CD14-positive monocyte (primary cell): ENCODE measurements around the gene AFDN. TPM values are rescaled to one million over a fixed set of nuclear protein-coding genes. Genes with fewer than 3 reads are reported as not detected.

ENCODE experiments used
- DNase-seq, 3 donors: peaks; one replicate each; pipeline ENCODE4 v3.0.0-alpha.2; 2011 to 2022
- H2AFZ ChIP-seq: 2 replicates; pipeline ENCODE4 v1.6.0; 2012; ENCODE audit warnings: mild to moderate bottlenecking, low read depth, low read length, inconsistent platforms; ENCODE audit not compliant: insufficient read depth, poor library complexity, severe bottlenecking
- H3K27ac ChIP-seq, 2 donors: 1 replicate in 1 of 2; 2 replicates in 1 of 2; pipeline ENCODE4 v1.5.1; 2012 to 2013; ENCODE audit warnings: low read length in 2 of 2, control low read depth in 1 of 2, inconsistent platforms in 1 of 2, low read depth in 1 of 2, mild to moderate bottlenecking in 1 of 2
- H3K27me3 ChIP-seq, 2 donors: one replicate each; pipeline versions ENCODE4 v1.6.0 to v1.6.1; 2011 to 2013; ENCODE audit warnings: low read length in 2 of 2; ENCODE audit not compliant: control insufficient read depth in 2 of 2, insufficient read depth in 2 of 2
- H3K36me3 ChIP-seq, 2 donors: replicated peaks in 1 of 2; 1 replicate in 1 of 2; 2 replicates in 1 of 2; pipeline versions ENCODE4 v1.5.1 to v1.6.1; 2012 to 2013; ENCODE audit warnings: low read length in 2 of 2, control low read depth in 1 of 2, inconsistent platforms in 1 of 2, mild to moderate bottlenecking in 1 of 2; ENCODE audit not compliant: insufficient read depth in 2 of 2, control insufficient read depth in 1 of 2
- H3K4me1 ChIP-seq, 2 donors: 1 replicate in 1 of 2; 2 replicates in 1 of 2; pipeline versions ENCODE4 v1.5.1 to v1.6.1; 2012 to 2013; ENCODE audit warnings: low read length in 2 of 2, control low read depth in 1 of 2, inconsistent platforms in 1 of 2, mild to moderate bottlenecking in 1 of 2, moderate library complexity in 1 of 2; ENCODE audit not compliant: insufficient read depth in 2 of 2, control insufficient read depth in 1 of 2
- H3K4me2 ChIP-seq: replicated peaks from 2 replicates; pipeline ENCODE3; 2012; ENCODE audit warnings: low read length, moderate library complexity, mild to moderate bottlenecking; ENCODE audit not compliant: poor library complexity, severe bottlenecking; ENCODE audit errors: extremely low read depth
- H3K4me3 ChIP-seq, 3 experiments: fragments of 200-600 bp in 1 of 3; sonication (generic) in 1 of 3; replicated peaks in 1 of 3; 1 replicate in 2 of 3; 2 replicates in 1 of 3; pipeline ENCODE4 v1.5.1; 2011 to 2013; ENCODE audit warnings: low read length in 3 of 3, mild to moderate bottlenecking in 3 of 3, control low read depth in 2 of 3, low read depth in 2 of 3, inconsistent platforms in 1 of 3, moderate library complexity in 1 of 3
- H3K79me2 ChIP-seq: 2 replicates; pipeline ENCODE4 v1.6.0; 2012; ENCODE audit warnings: mild to moderate bottlenecking, control low read depth, inconsistent platforms, low read length, moderate library complexity; ENCODE audit not compliant: insufficient read depth
- H3K9ac ChIP-seq: 2 replicates; pipeline ENCODE4 v1.6.0; 2017; ENCODE audit warnings: low read length, mild to moderate bottlenecking; ENCODE audit not compliant: insufficient read depth, poor library complexity, severe bottlenecking
- H3K9me3 ChIP-seq, 2 donors: replicated peaks in 1 of 2; 1 replicate in 1 of 2; 2 replicates in 1 of 2; pipeline versions ENCODE4 v1.5.1 to v1.6.1; 2012 to 2013; ENCODE audit warnings: low read length in 2 of 2, control low read depth in 1 of 2; ENCODE audit not compliant: control insufficient read depth in 1 of 2, insufficient read depth in 1 of 2
- H4K20me1 ChIP-seq: 2 replicates; pipeline ENCODE4 v1.6.0; 2012; ENCODE audit warnings: mild to moderate bottlenecking, low read length, control low read depth, moderate library complexity; ENCODE audit not compliant: insufficient read depth
- H3K27ac Mint-ChIP-seq, 7 donors: one replicate each; pipeline ENCODE4 v1.8.0; 2020; ENCODE audit warnings: mild to moderate bottlenecking in 7 of 7, mixed read lengths in 7 of 7, moderate library complexity in 6 of 7, inconsistent platforms in 2 of 7
- H3K27me3 Mint-ChIP-seq, 3 donors: one replicate each; pipeline ENCODE4 v1.8.0; 2021 to 2022; ENCODE audit warnings: low read depth in 3 of 3, mild to moderate bottlenecking in 3 of 3, mixed read lengths in 3 of 3, moderate library complexity in 3 of 3, inconsistent platforms in 1 of 3
- H3K36me3 Mint-ChIP-seq, 2 donors: one replicate each; pipeline ENCODE4 v1.8.0; 2020; ENCODE audit warnings: mixed read lengths in 2 of 2, inconsistent platforms in 1 of 2, mild to moderate bottlenecking in 1 of 2
- H3K4me1 Mint-ChIP-seq: one replicate; pipeline ENCODE4 v1.8.0; 2020; ENCODE audit warnings: mild to moderate bottlenecking, mixed read lengths
- H3K4me3 Mint-ChIP-seq, 2 donors: one replicate each; pipeline ENCODE4 v1.8.0; 2020; ENCODE audit warnings: mild to moderate bottlenecking in 2 of 2, mixed read lengths in 2 of 2, moderate library complexity in 1 of 2
- H3K9me3 Mint-ChIP-seq, 7 donors: one replicate each; pipeline ENCODE4 v1.8.0; 2020 to 2022; ENCODE audit warnings: mixed read lengths in 7 of 7, mild to moderate bottlenecking in 6 of 7, moderate library complexity in 6 of 7, inconsistent platforms in 2 of 7
- CTCF ChIP-seq: fragments of 200-600 bp; IDR thresholded peaks from one replicate; pipeline ENCODE4 v1.8.0; 2022; ENCODE audit warnings: antibody characterized with exemption, mild to moderate bottlenecking
- WGBS: methylation state at CpG from one replicate; pipeline ENCODE4 v1.1.5; 2013; ENCODE audit warnings: missing lambda C conversion rate; ENCODE audit not compliant: insufficient coverage; 5-methylcytosine and 5-hydroxymethylcytosine counted together
- intact Hi-C, 2 donors: fragments of 100-400 bp; cut with micrococcal nuclease; formaldehyde crosslinking; loops; one replicate each; pipeline versions ENCODE4 v1.15.0 to v1.15.1; 2023
- polyA plus RNA-seq, 3 donors: library from polyadenylated mRNA; depleted of rRNA in 1 of 3; unstranded in 2 of 3; stranded (reverse) in 1 of 3; fragments of 300-500 nt in 2 of 3; fragments of >200 nt in 1 of 3; fragmentation: Illumina TruSeq in 2 of 3; gene quantifications; 1 replicate in 2 of 3; 2 replicates in 1 of 3; pipeline ENCODE4 v1.2.3, GENCODE V29; 2012 to 2021

Gene AFDN
- polyA plus RNA-seq, 3 donors: 0.03 to 1.5 TPM; not detected in 1

- Histone ChIP-seq H3K9me3 (no peaks in the 10 kb centered on the region), H3K9ac (no peak overlapping the region), H3K4me1 (no peaks in the 10 kb centered on the region), H3K79me2 (no peaks in the 10 kb centered on the region), H3K36me3 (no peaks in the 10 kb centered on the region), H3K27me3 (no peaks in the 10 kb centered on the region), H3K4me2 (no peak overlapping the region), H3K4me3 (no peak overlapping the region), H4K20me1 (no peaks in the 10 kb centered on the region), H2AFZ (no peak overlapping the region), H3K27ac (no peak overlapping the region)
- no peak for TF ChIP-seq CTCF
- Mint-ChIP-seq H3K4me1 (no peaks in the 10 kb centered on the region), H3K4me3 (no peak overlapping the region), H3K9me3 (peaks cover 0 to 6% (median 2%) of the 10 kb centered on the region in 7 donors), H3K27me3 (peaks cover 0 to 4% (median 0%) of the 10 kb centered on the region in 3 donors), H3K36me3 (no peaks in the 10 kb centered on the region), H3K27ac (no peak overlapping the region)
- no peak for DNase-seq
- intact Hi-C loops: no loop called here
- WGBS: 99% methylated on average over 13 of the region's 39 CpGs
These were observed 139.2 kb downstream of the AFDN start for GRCh38 chr6:167965592-167966539.

GRCh38 chr6:167966540-167966905 is 139.8 kb downstream of the AFDN start:
- no peaks in the 10 kb centered on the region for H3K27me3 ChIP-seq
- H2AFZ ChIP-seq: no peak overlapping the region
- no peak for DNase-seq
- H3K9me3 Mint-ChIP-seq: peaks cover 0 to 6% (median 2%) of the 10 kb centered on the region in 7 donors
- no peaks in the 10 kb centered on the region for H3K4me1 Mint-ChIP-seq
- no peak for TF ChIP-seq CTCF
- no peak overlapping the region for H3K9ac ChIP-seq
- whole genome bisulfite sequencing: no CpG with 5 or more reads among the region's 8 CpGs
- peaks cover 0 to 4% (median 0%) of the 10 kb centered on the region in 3 donors for H3K27me3 Mint-ChIP-seq
- H3K36me3 Mint-ChIP-seq: no peaks in the 10 kb centered on the region
- H3K27ac ChIP-seq: no peak overlapping the region
- no peak overlapping the region for H3K4me3 Mint-ChIP-seq
- H3K36me3 ChIP-seq: no peaks in the 10 kb centered on the region
- no peaks in the 10 kb centered on the region for H4K20me1 ChIP-seq
- intact Hi-C loops: no loop called here
- H3K9me3 ChIP-seq: no peaks in the 10 kb centered on the region
- no peak overlapping the region for H3K4me2 ChIP-seq
- H3K4me1 ChIP-seq: no peaks in the 10 kb centered on the region
- H3K4me3 ChIP-seq: no peak overlapping the region
- H3K79me2 ChIP-seq: no peaks in the 10 kb centered on the region
- H3K27ac Mint-ChIP-seq: no peak overlapping the region
